ENCODE measurements around the gene NATD1. TPM values are rescaled to one million over a fixed set of nuclear protein-coding genes. Genes with fewer than 3 reads are reported as not detected.
A peak's percentile ranks its signal among the peaks of the same experiment; 100 is the strongest.

Gene NATD1
- total RNA-seq, 4 donors from 2014 or later = 12.3 to 26.2 (median 18.1) TPM

GRCh38 chr17:21241564-21241963 is 11.6 kb downstream of the NATD1 start:
- Histone ChIP-seq H3K9me3 (no peaks in the 10 kb centered on the region), H3K4me1 (peaks cover 5 to 25% (median 22%) of the 10 kb centered on the region in 4 donors), H3K36me3 (peaks cover 0 to 35% (median 21%) of the 10 kb centered on the region in 4 donors), H3K27me3 (no peaks in the 10 kb centered on the region), H3K27ac (replicated peaks in 1 of 4) (no peak overlapping the region), H3K4me3 (no peak overlapping the region)
- no peak for DNase-seq (ENCODE audit: extremely low spot score)
- 80% methylated on average over 11 of the region's 11 CpGs for WGBS
- intact Hi-C loops (cut with DNase I) = no loop called here
- no peak for TF ChIP-seq EP300 (IDR thresholded peaks at IDR 0.05)
- no peak for TF ChIP-seq POLR2A (IDR thresholded peaks at IDR 0.05; ENCODE audit: low read depth)
- no peak for TF ChIP-seq CTCF (IDR thresholded peaks at IDR 0.05)

DNA sequence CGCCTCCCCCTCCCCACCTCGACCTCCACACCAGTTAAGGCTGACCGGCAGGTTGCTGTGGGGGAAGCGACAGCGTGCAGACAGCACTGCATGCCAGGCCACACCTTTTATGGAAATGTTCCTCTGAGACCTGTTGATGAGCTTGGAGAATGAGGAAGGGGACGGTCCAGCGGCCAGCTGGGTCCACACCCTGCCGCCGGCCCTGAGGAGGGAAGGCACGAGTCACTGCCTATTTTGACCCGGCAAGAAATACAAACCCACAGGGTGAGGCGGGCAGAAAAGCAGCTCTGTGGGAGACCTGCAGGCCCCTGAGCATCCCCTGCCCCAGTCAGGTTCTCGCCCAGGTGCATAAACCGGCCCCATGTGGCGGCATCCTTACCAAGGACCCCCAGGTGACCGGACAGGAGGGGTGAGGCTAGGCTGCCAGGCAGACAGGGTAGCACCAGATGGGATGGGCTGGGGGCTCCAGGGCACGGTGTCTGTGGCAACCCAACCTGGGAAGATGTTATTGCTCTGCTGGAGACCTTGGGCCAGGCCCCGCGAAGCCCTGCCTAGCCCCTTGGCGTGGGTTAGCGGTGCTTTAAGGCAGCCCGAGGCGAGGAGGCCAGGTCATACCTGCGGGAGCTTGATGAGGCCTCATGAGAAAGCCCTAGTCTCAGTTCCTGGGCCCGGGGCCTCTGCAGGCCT is 12.7 kb downstream of the NATD1 start:
- Histone ChIP-seq H3K4me3 (no peak overlapping the region), H3K27ac (replicated peaks in 1 of 4) (no peak overlapping the region), H3K9me3 (no peaks in the 10 kb centered on the region), H3K27me3 (no peaks in the 10 kb centered on the region), H3K36me3 (peaks cover 0 to 35% (median 21%) of the 10 kb centered on the region in 4 donors), H3K4me1 (peaks cover 5 to 22% (median 17%) of the 10 kb centered on the region in 4 donors)
- intact Hi-C loops (cut with DNase I) = no loop called here
- TF ChIP-seq CTCF (IDR thresholded peaks at IDR 0.05) = no peak
- no peak for TF ChIP-seq EP300 (IDR thresholded peaks at IDR 0.05)
- TF ChIP-seq POLR2AphosphoS5 (IDR thresholded peaks at IDR 0.05) = no peak
- no peak for TF ChIP-seq POLR2A (IDR thresholded peaks at IDR 0.05; ENCODE audit: low read depth)
- WGBS = 71% methylated on average over 16 of the region's 25 CpGs
- no peak for DNase-seq (ENCODE audit: extremely low spot score)

DNA sequence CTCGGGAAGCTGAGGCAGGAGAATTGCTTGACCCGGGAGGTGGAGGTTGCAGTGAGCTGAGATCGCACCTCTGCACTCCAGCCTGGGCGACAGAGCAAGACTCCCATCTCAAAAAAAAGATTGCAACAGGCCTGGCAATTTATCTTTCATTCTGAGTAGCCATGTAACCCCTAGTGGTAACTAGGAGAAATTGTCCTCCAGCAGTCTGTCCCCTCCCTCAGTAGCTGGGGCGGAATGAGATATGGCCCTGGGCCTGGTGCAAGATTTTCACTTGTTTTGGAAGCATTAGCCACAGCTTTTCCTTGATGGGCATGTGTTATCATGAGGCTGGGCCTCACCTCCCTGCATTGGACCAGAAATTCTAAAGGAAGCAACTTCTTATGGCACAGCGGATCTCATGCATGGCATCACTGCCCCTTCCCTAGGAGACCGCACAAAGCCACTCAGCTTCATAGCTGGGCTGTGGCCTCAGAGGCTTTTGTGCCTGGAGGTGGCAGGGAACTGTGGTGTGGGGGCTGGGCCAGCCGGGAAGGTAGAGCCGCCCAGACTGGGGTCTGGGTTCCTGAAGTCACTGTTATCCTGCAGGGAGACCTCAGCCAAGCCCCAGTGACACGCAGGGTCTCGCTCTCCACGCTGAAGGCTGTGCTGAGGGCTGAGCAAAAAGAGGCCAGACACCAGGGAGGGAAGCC is 13.4 kb downstream of the NATD1 start:
- TF ChIP-seq POLR2AphosphoS5 (IDR thresholded peaks at IDR 0.05) = no peak
- no peak for TF ChIP-seq EP300 (IDR thresholded peaks at IDR 0.05)
- peak in 1 of 3 experiments; percentile 47 for TF ChIP-seq CTCF (IDR thresholded peaks at IDR 0.05)
- no peak for TF ChIP-seq POLR2A (IDR thresholded peaks at IDR 0.05; ENCODE audit: low read depth)

GRCh38 chr17:21235921-21236320 is 17.3 kb downstream of the NATD1 start:
- peaks cover 0 to 7% (median 6%) of the 10 kb centered on the region in 4 donors for H3K9me3 ChIP-seq
- WGBS = 88% methylated on average over 1 of the region's 1 CpG
- peaks cover 0 to 4% (median 0%) of the 10 kb centered on the region in 4 donors for H3K36me3 ChIP-seq
- peaks cover 0 to 11% (median 6%) of the 10 kb centered on the region in 4 donors for H3K4me1 ChIP-seq
- no peak for TF ChIP-seq POLR2AphosphoS5 (IDR thresholded peaks at IDR 0.05)
- no peaks in the 10 kb centered on the region for H3K27me3 ChIP-seq
- H3K27ac ChIP-seq (replicated peaks in 1 of 4) = no peak overlapping the region
- no peak for DNase-seq (ENCODE audit: extremely low spot score)
- no peak overlapping the region for H3K4me3 ChIP-seq
- intact Hi-C loops (cut with DNase I) = no loop called here

More for the DNA sequence above, 13.4 kb downstream of the NATD1 start:
- 79% methylated on average over 12 of the region's 12 CpGs for WGBS
- H3K27me3 ChIP-seq = no peaks in the 10 kb centered on the region
- no peaks in the 10 kb centered on the region for H3K9me3 ChIP-seq
- peaks cover 5 to 21% (median 16%) of the 10 kb centered on the region in 4 donors for H3K4me1 ChIP-seq
- DNase-seq (ENCODE audit: extremely low spot score) = no peak
- no peak overlapping the region for H3K4me3 ChIP-seq
- no peak overlapping the region for H3K27ac ChIP-seq (replicated peaks in 1 of 4)
- peaks cover 0 to 35% (median 21%) of the 10 kb centered on the region in 4 donors for H3K36me3 ChIP-seq
- intact Hi-C loops (cut with DNase I) = no loop called here

GRCh38 chr17:21233581-21234347 is 19.4 kb downstream of the NATD1 start:
- DNase-seq (ENCODE audit: extremely low spot score) = no peak
- no peak overlapping the region for H3K4me3 ChIP-seq
- TF ChIP-seq POLR2AphosphoS5 (IDR thresholded peaks at IDR 0.05) = no peak
- TF ChIP-seq POLR2A (IDR thresholded peaks at IDR 0.05; ENCODE audit: low read depth) = no peak
- TF ChIP-seq EP300 (IDR thresholded peaks at IDR 0.05) = no peak
- TF ChIP-seq CTCF (IDR thresholded peaks at IDR 0.05) = no peak
- peaks cover 0 to 7% (median 6%) of the 10 kb centered on the region in 4 donors for H3K9me3 ChIP-seq
- H3K4me1 ChIP-seq = peaks cover 0 to 3% (median 0%) of the 10 kb centered on the region in 4 donors
- 56% methylated on average over 7 of the region's 7 CpGs for WGBS
- H3K36me3 ChIP-seq = no peaks in the 10 kb centered on the region
- intact Hi-C loops (cut with DNase I) = no loop called here
- H3K27ac ChIP-seq (replicated peaks in 1 of 4) = no peak overlapping the region
- no peaks in the 10 kb centered on the region for H3K27me3 ChIP-seq
